ENCODE results near the gene NSA2.

Gene NSA2

GRCh38 chr5:74766849-74767578 is at the start of gene NSA2, which contains the start of gene GFM2 (continued):
- TF ChIP-seq ZSCAN18 (tag by site-specific recombination; IDR thresholded peaks at IDR 0.05) (peak; percentile 89), PRDM6 (tag by site-specific recombination; IDR thresholded peaks at IDR 0.05) (no peak), ZNF692 (tag by site-specific recombination; IDR thresholded peaks at IDR 0.05) (peak; percentile 87), ZNF518A (tag by site-specific recombination; conservative IDR thresholded peaks at IDR 0.05; ENCODE audit: low read depth) (peak; percentile 84), ZNF623 (tag by site-specific recombination; IDR thresholded peaks at IDR 0.05) (0 out of 2 replicates have a peak, but pooled peaks have one; percentile 11), ZNF2 (tag by site-specific recombination; IDR thresholded peaks at IDR 0.05) (peak; percentile 93), ZNF449 (tag by site-specific recombination; IDR thresholded peaks at IDR 0.05) (peak; percentile 80; the same call in 1 of the 2 replicates), ZNF621 (tag by site-specific recombination; IDR thresholded peaks at IDR 0.05) (no peak), ZNF138 (tag by site-specific recombination; IDR thresholded peaks at IDR 0.05; ENCODE audit: borderline replicate concordance) (no peak), ZNF324 (tag by site-specific recombination; IDR thresholded peaks at IDR 0.05) (peak; percentile 97), IKZF3 (tag by site-specific recombination; IDR thresholded peaks at IDR 0.05) (no peak), ZNF792 (tag by site-specific recombination; IDR thresholded peaks at IDR 0.05) (no peak), KLF1 (tag by site-specific recombination; IDR thresholded peaks at IDR 0.05) (peak; percentile 29; the same call in 1 of the 2 replicates), YY2 (tag by site-specific recombination; IDR thresholded peaks at IDR 0.05) (peak; percentile 83), ZNF701 (tag by site-specific recombination; IDR thresholded peaks at IDR 0.05) (no peak), ZFP69B (tag by site-specific recombination; IDR thresholded peaks at IDR 0.05) (peak; percentile 84), EGR2 (tag by site-specific recombination; IDR thresholded peaks at IDR 0.05; ENCODE audit: low read depth) (peak; percentile 56), ZNF157 (tag by site-specific recombination; IDR thresholded peaks at IDR 0.05) (no peak), SP2 (tag by site-specific recombination; IDR thresholded peaks at IDR 0.05) (peak; percentile 81), ZNF514 (tag by site-specific recombination; IDR thresholded peaks at IDR 0.05) (no peak), ZNF169 (tag by site-specific recombination; IDR thresholded peaks at IDR 0.05) (no peak), ZNF214 (tag by site-specific recombination; IDR thresholded peaks at IDR 0.05; ENCODE audit: borderline replicate concordance) (no peak), ZEB2 (tag by site-specific recombination; IDR thresholded peaks at IDR 0.05) (peak; percentile 75; the same call in 1 of the 2 replicates), ZNF335 (tag by site-specific recombination; conservative IDR thresholded peaks at IDR 0.05) (peak; percentile 89), KLF7 (tag by site-specific recombination; IDR thresholded peaks at IDR 0.05; ENCODE audit: borderline replicate concordance) (peak; percentile 88; the same call in 1 of the 2 replicates), ZNF155 (tag by site-specific recombination; IDR thresholded peaks at IDR 0.05) (no peak), ZNF677 (tag by site-specific recombination; IDR thresholded peaks at IDR 0.05) (no peak), ZNF223 (tag by site-specific recombination; IDR thresholded peaks at IDR 0.05) (no peak)
